ENCODE results near the gene HAPLN3. TPM values are rescaled to one million over a fixed set of nuclear protein-coding genes. Genes with fewer than 3 reads are reported as not detected.

Gene HAPLN3
- total RNA-seq, 4 donors from 2014 or later = 4.4 to 27.3 (median 16.2) TPM

DNA sequence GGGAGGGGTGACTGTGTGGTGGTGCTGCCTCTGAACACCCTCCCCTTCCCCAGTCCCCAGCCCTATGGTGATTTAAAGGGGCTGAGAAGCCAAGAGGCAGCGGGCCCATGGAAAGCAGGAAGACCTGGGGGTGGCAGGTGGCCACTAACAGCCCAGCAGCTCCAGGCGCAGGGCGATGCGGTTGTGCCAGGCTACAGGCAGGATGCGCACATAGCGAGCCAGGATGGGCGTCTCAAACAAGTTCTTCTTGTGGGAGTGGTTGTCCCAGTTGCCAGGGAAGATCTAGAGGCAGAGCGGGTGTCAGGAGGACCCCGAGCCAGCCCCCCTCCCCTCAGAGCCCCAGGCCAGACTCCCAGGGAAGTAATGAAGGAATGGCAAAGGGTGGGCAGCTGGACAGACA lies 3.9 kb upstream of the HAPLN3 start:
- no peak for DNase-seq (ENCODE audit: low spot score in 2 of 2)
- Histone ChIP-seq H3K36me3 (peaks cover 0 to 50% (median 0%) of the 10 kb centered on the region in 3 donors), H3K27me3 (peaks cover 0 to 15% of the 10 kb centered on the region in 2 donors), H3K4me1 (peaks cover 0 to 35% (median 22%) of the 10 kb centered on the region in 4 donors), H3K9me3 (no peaks in the 10 kb centered on the region), H3K4me3 (no peak overlapping the region), H3K27ac (no peak overlapping the region)
- 82 to 85% methylated on average over 8 to 9 of the region's 9 CpGs for WGBS, 2 donors
- TF ChIP-seq, protein P1, sequence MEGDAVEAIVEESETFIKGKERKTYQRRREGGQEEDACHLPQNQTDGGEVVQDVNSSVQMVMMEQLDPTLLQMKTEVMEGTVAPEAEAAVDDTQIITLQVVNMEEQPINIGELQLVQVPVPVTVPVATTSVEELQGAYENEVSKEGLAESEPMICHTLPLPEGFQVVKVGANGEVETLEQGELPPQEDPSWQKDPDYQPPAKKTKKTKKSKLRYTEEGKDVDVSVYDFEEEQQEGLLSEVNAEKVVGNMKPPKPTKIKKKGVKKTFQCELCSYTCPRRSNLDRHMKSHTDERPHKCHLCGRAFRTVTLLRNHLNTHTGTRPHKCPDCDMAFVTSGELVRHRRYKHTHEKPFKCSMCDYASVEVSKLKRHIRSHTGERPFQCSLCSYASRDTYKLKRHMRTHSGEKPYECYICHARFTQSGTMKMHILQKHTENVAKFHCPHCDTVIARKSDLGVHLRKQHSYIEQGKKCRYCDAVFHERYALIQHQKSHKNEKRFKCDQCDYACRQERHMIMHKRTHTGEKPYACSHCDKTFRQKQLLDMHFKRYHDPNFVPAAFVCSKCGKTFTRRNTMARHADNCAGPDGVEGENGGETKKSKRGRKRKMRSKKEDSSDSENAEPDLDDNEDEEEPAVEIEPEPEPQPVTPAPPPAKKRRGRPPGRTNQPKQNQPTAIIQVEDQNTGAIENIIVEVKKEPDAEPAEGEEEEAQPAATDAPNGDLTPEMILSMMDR (IDR thresholded peaks at IDR 0.05) = no peak
- TF ChIP-seq POLR2A (IDR thresholded peaks at IDR 0.05) (no peak), EP300 (IDR thresholded peaks at IDR 0.05) (no peak)

- Histone ChIP-seq H3K4me1 (peaks cover 0 to 36% (median 23%) of the 10 kb centered on the region in 4 donors), H3K27ac (no peak overlapping the region), H3K36me3 (peaks cover 0 to 47% (median 0%) of the 10 kb centered on the region in 3 donors), H3K27me3 (peaks cover 0 to 20% of the 10 kb centered on the region in 2 donors), H3K4me3 (no peak overlapping the region), H3K9me3 (no peaks in the 10 kb centered on the region)
- no peak for DNase-seq (ENCODE audit: low spot score in 2 of 2)
- 82 to 85% methylated on average over 13 to 15 of the region's 15 CpGs for WGBS, 2 donors
- no peak for TF ChIP-seq EP300 (IDR thresholded peaks at IDR 0.05)
- TF ChIP-seq, protein P1 (IDR thresholded peaks at IDR 0.05) = no peak
- no peak for TF ChIP-seq POLR2A (IDR thresholded peaks at IDR 0.05)
These were observed 3.4 kb upstream of the HAPLN3 start for GRCh38 chr15:88898736-88899135.

DNA sequence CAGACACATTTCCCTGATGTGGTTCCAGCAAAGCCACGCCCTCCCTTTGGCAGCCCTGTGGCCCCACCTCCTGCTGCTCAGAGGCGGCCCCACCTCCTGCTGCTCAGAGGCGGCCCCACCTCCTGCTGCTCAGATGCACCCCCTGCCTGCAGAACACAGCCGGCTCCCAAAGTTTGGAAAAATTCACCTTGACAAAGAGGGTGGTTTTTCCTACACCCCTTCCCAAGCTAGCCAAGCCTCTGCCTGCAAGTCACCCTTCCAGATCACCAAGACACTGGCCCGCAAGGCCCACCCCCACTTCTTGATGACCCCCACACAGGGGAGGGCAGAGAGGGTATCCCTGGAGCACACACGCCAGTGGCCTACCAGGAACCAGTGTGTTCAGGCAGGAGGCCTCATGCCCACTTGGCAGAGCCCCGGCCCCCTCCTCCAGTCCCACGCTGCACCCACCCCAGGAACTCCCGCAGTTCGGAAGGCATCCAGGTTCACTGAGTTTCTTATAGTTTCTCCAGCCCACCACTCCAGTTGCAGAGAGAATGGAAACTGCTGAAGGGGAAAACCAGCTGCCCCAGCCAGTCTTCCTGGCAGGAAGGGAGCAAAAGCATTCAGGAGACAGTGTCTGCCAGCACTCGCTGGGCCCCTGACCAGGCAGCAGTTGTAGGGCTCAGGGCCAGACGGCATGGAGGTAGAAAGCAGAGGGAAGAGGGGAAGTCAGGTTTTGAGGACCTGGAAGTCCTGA lies 2.3 kb upstream of the HAPLN3 start:
- WGBS, 2 donors = 39 to 43% methylated on average over 9 to 12 of the region's 12 CpGs
- Histone ChIP-seq H3K4me3 (no peak overlapping the region), H3K4me1 (peaks cover 0 to 36% (median 23%) of the 10 kb centered on the region in 4 donors), H3K36me3 (peaks cover 0 to 36% (median 0%) of the 10 kb centered on the region in 3 donors), H3K9me3 (no peaks in the 10 kb centered on the region), H3K27ac (peak overlapping the region in 3 of 4 donors; percentile 14 to 84 (median 66)), H3K27me3 (peaks cover 0 to 28% of the 10 kb centered on the region in 2 donors)
- DNase-seq (ENCODE audit: low spot score in 2 of 2) = peak; percentile 71 to 79
- TF ChIP-seq, protein P1 (IDR thresholded peaks at IDR 0.05) = peak; percentile 40 to 80 (median 69)
- TF ChIP-seq POLR2A (IDR thresholded peaks at IDR 0.05) (no peak), EP300 (IDR thresholded peaks at IDR 0.05) (peak; percentile 8 to 13)

DNA sequence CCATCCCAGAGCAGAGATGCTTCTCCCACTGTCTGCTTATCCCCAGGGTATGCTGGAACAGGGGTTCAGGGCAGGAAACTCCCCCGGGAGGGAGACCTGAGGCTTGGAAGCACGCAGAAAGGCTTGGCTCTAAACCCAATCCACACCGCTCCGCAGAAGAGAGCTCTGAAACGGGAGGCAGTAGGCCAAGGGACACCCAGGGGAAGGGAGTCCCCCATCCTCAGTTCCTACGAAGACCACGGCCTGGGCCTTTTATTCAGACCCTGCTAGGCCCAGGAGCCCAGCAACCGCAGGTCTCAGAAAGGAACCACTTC lies 1.8 kb upstream of the HAPLN3 start:
- WGBS, 2 donors = 19 to 22% methylated on average over 7 to 8 of the region's 8 CpGs
- TF ChIP-seq EP300 (IDR thresholded peaks at IDR 0.05) = no peak
- TF ChIP-seq POLR2A (IDR thresholded peaks at IDR 0.05) = no peak
- TF ChIP-seq, protein P1 (IDR thresholded peaks at IDR 0.05) = no peak
- peaks cover 0 to 31% (median 0%) of the 10 kb centered on the region in 3 donors for H3K36me3 ChIP-seq
- H3K27me3 ChIP-seq = peaks cover 0 to 28% of the 10 kb centered on the region in 2 donors
- no peak overlapping the region for H3K4me3 ChIP-seq
- peaks cover 0 to 36% (median 23%) of the 10 kb centered on the region in 4 donors for H3K4me1 ChIP-seq
- DNase-seq (ENCODE audit: low spot score in 2 of 2) = no peak
- H3K9me3 ChIP-seq = no peaks in the 10 kb centered on the region
- peak overlapping the region in 2 of 4 donors; percentile 66 to 84 for H3K27ac ChIP-seq

DNA sequence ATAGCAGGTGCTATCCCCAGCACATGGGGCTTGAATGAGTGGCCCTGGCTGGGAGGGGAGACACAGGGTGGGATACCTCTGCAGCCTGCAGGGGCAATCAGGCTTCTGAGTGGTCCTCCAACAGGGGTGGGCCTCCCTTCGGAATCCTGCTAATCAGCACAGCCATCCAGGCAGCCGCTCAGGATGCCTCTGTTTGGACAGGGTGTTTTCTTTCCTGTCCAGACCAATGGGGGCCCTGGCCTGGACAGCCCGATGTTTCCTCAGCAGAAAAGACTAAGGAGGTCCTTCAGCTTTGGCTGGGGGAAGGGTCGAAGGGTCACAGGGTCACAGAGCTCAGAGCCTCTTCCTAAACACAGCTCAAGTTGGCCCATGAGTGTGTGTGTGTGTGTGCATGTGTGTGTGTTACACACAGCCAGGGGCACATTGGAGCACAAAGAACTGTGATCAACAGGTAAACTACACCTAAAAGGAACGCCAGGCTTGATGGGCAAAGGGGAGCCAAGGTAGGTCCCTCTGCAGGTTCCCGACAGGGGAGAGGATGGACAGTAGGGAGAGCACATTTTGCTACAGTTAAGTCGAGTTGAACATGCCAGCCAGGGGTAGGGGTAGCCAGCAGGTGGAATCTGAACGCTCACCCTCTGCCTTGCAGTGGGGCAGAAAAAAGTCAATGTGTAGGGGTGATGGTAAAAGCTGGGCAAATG lies 1.1 kb upstream of the HAPLN3 start:
- H3K4me3 ChIP-seq = no peak overlapping the region
- DNase-seq (ENCODE audit: low spot score in 2 of 2) = no peak
- peaks cover 0 to 28% of the 10 kb centered on the region in 2 donors for H3K27me3 ChIP-seq
- H3K27ac ChIP-seq = peak overlapping the region in 2 of 4 donors; percentile 66 to 84
- no peaks in the 10 kb centered on the region for H3K9me3 ChIP-seq
- H3K36me3 ChIP-seq = peaks cover 0 to 25% (median 0%) of the 10 kb centered on the region in 3 donors
- WGBS, 2 donors = 62 to 64% methylated on average over 8 of the region's 8 CpGs
- H3K4me1 ChIP-seq = peaks cover 0 to 36% (median 23%) of the 10 kb centered on the region in 4 donors
- TF ChIP-seq POLR2A (IDR thresholded peaks at IDR 0.05) = no peak
- TF ChIP-seq EP300 (IDR thresholded peaks at IDR 0.05) = no peak
- TF ChIP-seq, protein P1 (IDR thresholded peaks at IDR 0.05) = no peak

Measured in tibial nerve (tissue), 4 donors.